Thyroid gland (tissue), 4 donors: ENCODE data around the gene COG3. TPM values are rescaled to one million over a fixed set of nuclear protein-coding genes. Genes with fewer than 3 reads are reported as not detected.

Experiments used
- DNase-seq, 2 donors: peaks; one replicate each; pipeline ENCODE4 v3.0.0-alpha.2; 2019
- H3K27ac ChIP-seq, 3 donors: fragments of 200-600 bp; sonication (generic); 1 replicate in 2 of 3; 2 replicates in 1 of 3; pipeline ENCODE4 v1.5.1; 2016 to 2019; ENCODE audit warnings: mild to moderate bottlenecking in 1 of 3, moderate library complexity in 1 of 3
- H3K27me3 ChIP-seq: fragments of 200-600 bp; sonication (generic); one replicate; pipeline ENCODE4 v1.5.1; 2019
- H3K36me3 ChIP-seq, 2 donors: fragments of 200-600 bp; sonication (generic); one replicate each; pipeline ENCODE4 v1.5.1; 2016 to 2019
- H3K4me1 ChIP-seq, 2 donors: fragments of 200-600 bp; sonication (generic); one replicate each; pipeline ENCODE4 v1.5.1; 2017 to 2019
- H3K4me3 ChIP-seq, 3 donors: fragments of 200-600 bp; sonication (generic); replicated peaks in 1 of 3; 1 replicate in 2 of 3; 2 replicates in 1 of 3; pipeline ENCODE4 v1.5.1; 2016; ENCODE audit warnings: mild to moderate bottlenecking in 1 of 3
- H3K9me3 ChIP-seq: fragments of 200-600 bp; sonication (generic); one replicate; pipeline ENCODE4 v1.5.1; 2017
- POLR2A ChIP-seq, 2 donors: fragments of 450-650 bp; IDR thresholded peaks; one replicate each; pipeline ENCODE4 v1.6.1; 2017; ENCODE audit warnings: antibody characterized with exemption in 2 of 2, mild to moderate bottlenecking in 2 of 2, moderate library complexity in 1 of 2
- WGBS, 2 donors: methylation state at CpG; one replicate each; pipeline ENCODE4 v1.1.5; 2017; 5-methylcytosine and 5-hydroxymethylcytosine counted together
- intact Hi-C: fragments of 100-400 bp; cut with DNase I; formaldehyde crosslinking; loops from one replicate; pipeline ENCODE4 v1.15.1; 2023
- total RNA-seq, 4 donors: library from RNA; depleted of rRNA; stranded (reverse); fragments of >200 nt; gene quantifications; one replicate each; pipeline ENCODE4 v1.2.3, GENCODE V29; 2016
- TF ChIP-seq, protein P1 (sequence below), 6 experiments: fragments of 200-600 bp in 3 of 6; fragments of 450-650 bp in 3 of 6; sonication (generic) in 3 of 6; IDR thresholded peaks; one replicate each; pipeline ENCODE4 v1.5.1; 2016 to 2019; ENCODE audit warnings: antibody characterized with exemption in 6 of 6, mild to moderate bottlenecking in 2 of 6, inconsistent platforms in 1 of 6, moderate library complexity in 1 of 6

COG3 gene
- total RNA-seq, 4 donors from 2014 or later: 35.9 to 56.0 (median 45.0) TPM

DNA sequence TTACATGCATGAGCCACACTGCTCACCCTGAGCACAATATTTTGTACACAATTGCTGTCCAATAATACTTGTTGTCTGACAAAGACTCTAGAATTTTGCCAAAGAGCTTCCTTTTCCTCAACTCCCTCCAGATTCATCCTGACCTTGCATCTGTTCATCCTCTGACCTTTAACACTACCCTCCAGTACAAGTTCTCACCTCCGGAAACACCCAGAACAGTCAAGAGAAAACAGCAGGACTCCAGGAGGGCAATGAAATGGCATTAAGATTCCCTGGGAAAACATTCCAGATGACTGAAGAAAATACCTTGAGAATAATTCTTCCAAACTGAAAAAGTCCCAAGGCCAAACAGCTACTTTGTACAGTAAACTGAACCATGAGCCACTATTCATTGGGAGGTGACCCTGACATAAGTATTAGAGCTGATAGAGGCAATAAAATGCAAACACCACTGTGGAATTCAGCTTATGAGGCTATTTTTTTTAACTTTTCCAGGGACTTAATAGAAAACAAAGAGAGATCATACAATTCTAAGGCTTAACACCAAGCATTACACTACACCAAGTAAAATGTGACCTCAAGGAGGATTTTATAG is 15.7 kb upstream of the COG3 start:
- Histone ChIP-seq H3K9me3 (no peaks in the 10 kb centered on the region), H3K27ac (no peak overlapping the region), H3K4me3 (no peak overlapping the region), H3K36me3 (no peaks in the 10 kb centered on the region), H3K4me1 (no peaks in the 10 kb centered on the region), H3K27me3 (no peaks in the 10 kb centered on the region)
- intact Hi-C loops: no loop called here
- 76 to 88% methylated on average over 1 of the region's 1 CpG for WGBS, 2 donors
- DNase-seq: no peak
- TF ChIP-seq, protein P1, sequence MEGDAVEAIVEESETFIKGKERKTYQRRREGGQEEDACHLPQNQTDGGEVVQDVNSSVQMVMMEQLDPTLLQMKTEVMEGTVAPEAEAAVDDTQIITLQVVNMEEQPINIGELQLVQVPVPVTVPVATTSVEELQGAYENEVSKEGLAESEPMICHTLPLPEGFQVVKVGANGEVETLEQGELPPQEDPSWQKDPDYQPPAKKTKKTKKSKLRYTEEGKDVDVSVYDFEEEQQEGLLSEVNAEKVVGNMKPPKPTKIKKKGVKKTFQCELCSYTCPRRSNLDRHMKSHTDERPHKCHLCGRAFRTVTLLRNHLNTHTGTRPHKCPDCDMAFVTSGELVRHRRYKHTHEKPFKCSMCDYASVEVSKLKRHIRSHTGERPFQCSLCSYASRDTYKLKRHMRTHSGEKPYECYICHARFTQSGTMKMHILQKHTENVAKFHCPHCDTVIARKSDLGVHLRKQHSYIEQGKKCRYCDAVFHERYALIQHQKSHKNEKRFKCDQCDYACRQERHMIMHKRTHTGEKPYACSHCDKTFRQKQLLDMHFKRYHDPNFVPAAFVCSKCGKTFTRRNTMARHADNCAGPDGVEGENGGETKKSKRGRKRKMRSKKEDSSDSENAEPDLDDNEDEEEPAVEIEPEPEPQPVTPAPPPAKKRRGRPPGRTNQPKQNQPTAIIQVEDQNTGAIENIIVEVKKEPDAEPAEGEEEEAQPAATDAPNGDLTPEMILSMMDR (IDR thresholded peaks at IDR 0.05): no peak
- no peak for TF ChIP-seq POLR2A (IDR thresholded peaks at IDR 0.05)

DNA sequence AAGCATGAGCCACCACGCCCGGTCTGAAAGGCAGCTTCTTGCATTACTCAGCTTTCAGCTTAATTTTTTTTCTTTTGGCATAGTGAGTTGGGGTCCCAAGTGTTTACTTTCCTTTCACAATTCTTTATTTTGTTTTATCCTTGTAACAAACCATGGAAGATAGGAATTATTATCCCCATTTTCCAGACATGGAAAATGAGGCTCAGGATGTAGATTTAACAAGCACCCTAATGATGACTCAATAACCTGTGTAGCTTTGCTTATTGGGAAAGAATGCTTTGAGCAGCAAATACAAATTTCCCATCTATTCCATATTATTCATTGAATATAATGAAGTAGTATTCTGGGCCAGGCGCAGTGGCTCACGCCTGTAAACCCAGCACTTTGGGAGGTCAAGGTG is 13.5 kb upstream of the COG3 start:
- no peak overlapping the region for H3K4me3 ChIP-seq
- no peaks in the 10 kb centered on the region for H3K36me3 ChIP-seq
- intact Hi-C loops: no loop called here
- DNase-seq: no peak
- no peak for TF ChIP-seq POLR2A (IDR thresholded peaks at IDR 0.05)
- TF ChIP-seq, protein P1 (IDR thresholded peaks at IDR 0.05): no peak
- H3K27ac ChIP-seq: no peak overlapping the region
- no peaks in the 10 kb centered on the region for H3K4me1 ChIP-seq
- no peaks in the 10 kb centered on the region for H3K9me3 ChIP-seq
- WGBS, 2 donors: 89 to 95% methylated on average over 4 of the region's 4 CpGs
- no peaks in the 10 kb centered on the region for H3K27me3 ChIP-seq

DNA sequence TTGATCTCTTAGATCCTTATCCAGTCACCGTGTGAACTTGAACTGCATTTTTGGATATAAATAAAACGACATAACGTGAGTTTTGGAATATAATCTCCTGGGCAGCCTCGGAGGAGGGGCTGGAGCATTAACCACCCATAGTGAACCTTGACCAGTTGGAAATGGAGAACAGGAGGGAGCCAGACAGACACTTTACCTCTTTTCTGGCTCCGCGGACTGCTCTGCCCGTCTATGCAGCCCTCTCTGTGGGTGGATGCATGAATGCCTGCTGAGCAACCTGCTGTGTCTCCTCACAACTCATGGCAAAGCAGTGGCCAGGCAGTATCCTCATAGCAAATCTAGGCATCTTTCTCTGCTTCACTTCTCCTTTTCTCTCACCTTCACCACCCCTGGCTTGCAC is 10.5 kb upstream of the COG3 start:
- TF ChIP-seq, protein P1 (IDR thresholded peaks at IDR 0.05): no peak
- no peak for TF ChIP-seq POLR2A (IDR thresholded peaks at IDR 0.05)
- intact Hi-C loops: no loop called here
- WGBS, 2 donors: 59 to 70% methylated on average over 7 of the region's 7 CpGs
- no peak overlapping the region for H3K27ac ChIP-seq
- no peaks in the 10 kb centered on the region for H3K27me3 ChIP-seq
- no peaks in the 10 kb centered on the region for H3K4me1 ChIP-seq
- no peaks in the 10 kb centered on the region for H3K36me3 ChIP-seq
- H3K9me3 ChIP-seq: no peaks in the 10 kb centered on the region
- DNase-seq: no peak
- no peak overlapping the region for H3K4me3 ChIP-seq

DNA sequence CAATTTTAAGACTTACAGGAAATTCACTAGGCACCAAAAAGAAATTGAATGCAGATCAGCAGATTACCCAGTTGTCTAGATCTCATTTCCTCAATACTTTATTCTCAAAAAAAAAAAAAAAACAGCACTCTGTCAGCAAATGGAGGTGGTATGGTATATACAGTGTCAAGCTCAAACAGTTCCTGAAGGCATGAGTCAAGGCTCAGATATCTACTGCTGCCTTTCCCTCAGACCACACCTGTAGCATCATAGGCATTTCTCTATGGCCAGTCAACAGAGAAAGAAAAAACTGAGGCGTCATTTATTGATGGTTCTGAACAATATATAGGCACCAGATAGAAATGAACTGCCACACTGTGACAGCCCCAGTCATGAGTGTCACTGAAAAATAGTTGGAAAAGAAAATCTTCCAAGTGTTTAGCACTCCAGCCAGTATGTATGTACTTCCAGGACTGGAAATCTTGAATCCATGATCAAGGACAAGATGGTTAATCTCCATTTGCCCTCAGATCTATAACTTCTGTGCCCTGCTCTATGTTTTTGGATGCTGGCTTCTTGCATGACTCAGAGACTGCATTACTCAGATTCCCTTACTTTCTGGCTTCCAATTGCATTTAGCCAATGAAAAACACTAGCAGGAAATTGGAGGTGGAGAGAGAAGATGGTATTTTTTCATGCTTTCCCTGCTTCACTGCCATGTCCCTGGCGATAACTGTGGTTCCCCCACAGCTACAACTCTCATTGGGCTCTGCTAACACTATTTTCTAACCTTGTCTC is 8.4 kb upstream of the COG3 start:
- 75 to 88% methylated on average over 2 of the region's 2 CpGs for WGBS, 2 donors
- intact Hi-C loops: no loop called here
- TF ChIP-seq, protein P1 (IDR thresholded peaks at IDR 0.05): no peak
- no peak for TF ChIP-seq POLR2A (IDR thresholded peaks at IDR 0.05)

DNA sequence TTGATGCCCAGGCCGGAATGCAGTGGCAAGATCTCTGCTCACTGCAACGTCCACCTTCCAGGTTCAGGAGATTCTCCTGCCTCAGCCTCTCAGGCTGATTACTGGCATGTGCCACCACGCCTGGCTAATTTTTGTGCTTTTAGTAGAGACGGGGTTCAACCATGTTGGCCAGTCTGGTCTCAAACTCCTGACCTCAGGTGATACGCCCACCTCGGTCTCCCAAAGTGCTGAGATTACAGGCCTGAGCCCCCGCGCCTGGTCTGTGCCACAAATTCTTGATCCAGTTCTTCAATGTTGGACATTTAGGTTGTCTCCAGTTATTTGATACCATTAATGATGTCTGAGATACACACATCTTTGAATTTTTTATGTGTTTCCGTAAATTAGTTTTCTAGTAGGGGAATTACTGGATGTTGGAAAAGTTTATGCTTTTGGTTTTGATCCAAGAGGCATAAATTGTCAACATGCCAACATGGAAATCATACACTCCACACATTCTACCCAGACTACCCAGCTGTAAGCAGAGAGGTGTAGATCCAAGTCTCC is 525 bp upstream of the COG3 start:
- WGBS, 2 donors: 74 to 84% methylated on average over 9 of the region's 9 CpGs
- Histone ChIP-seq H3K36me3 (no peaks in the 10 kb centered on the region), H3K27me3 (no peaks in the 10 kb centered on the region), H3K4me1 (peaks cover 26 to 28% of the 10 kb centered on the region in 2 donors), H3K27ac (peak overlapping the region; percentile 54 to 89 (median 84)), H3K4me3 (peak overlapping the region in 2 of 3 donors; percentile 21 to 98), H3K9me3 (no peaks in the 10 kb centered on the region)
- intact Hi-C loops: loop anchor here (2.0 to 10.0 kb wide), 3 partner anchors 45 to 119 kb away; partner anchors contain the start of genes SLC25A30 and TPT1
- TF ChIP-seq, protein P1 (IDR thresholded peaks at IDR 0.05): peak in 3 of 6 experiments; percentile 42 to 84 (median 74)
- TF ChIP-seq POLR2A (IDR thresholded peaks at IDR 0.05): no peak
- peak in 1 of 2 donors; percentile 18 for DNase-seq

More for the DNA sequence above, 8.4 kb upstream of the COG3 start:
- Histone ChIP-seq H3K4me1 (no peaks in the 10 kb centered on the region), H3K27ac (no peak overlapping the region), H3K4me3 (no peak overlapping the region), H3K9me3 (no peaks in the 10 kb centered on the region), H3K36me3 (no peaks in the 10 kb centered on the region), H3K27me3 (no peaks in the 10 kb centered on the region)
- DNase-seq: no peak
